ENCODE results near the gene SMIM32. TPM values are rescaled to one million over a fixed set of nuclear protein-coding genes. Genes with fewer than 3 reads are reported as not detected.

Gene SMIM32
- total and polyA plus RNA-seq, 2 experiments from 2014 or later, result 1.9 to 3.9 TPM

DNA sequence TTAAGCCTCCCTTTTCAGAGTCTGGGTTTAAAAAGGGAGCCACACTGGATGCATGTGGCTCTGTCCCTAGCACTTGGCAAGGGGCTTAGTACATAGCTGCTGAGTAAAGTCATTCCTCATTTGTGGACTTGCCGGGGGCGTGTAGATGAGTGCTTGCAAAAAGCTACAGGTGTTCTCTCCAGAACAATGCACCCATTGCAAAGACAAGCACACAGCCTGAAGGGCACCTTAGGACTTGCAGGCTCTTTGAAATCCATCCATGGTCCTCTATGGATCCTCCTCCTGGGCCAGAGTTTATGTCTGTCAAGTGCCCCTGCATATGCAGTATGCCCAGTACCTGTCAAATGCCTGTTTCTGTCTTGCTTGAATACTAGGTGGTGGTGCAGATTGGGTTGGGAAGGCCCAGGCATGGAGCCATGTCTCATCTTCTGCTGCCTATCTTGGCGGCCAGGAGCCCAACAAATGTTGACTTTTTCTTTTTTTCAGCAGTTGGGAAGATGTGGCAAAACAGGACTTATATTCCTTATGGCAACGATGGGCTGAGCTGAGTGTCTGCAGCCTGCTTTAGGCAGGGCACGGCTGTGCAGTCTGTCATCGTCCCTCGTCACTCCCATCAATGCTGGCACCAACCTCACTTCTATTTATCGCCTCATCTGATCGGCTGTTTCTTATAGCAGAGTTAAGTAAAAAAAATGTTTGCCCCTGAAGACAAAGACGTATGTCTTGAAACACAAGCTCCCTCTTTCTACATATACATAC is 18.5 kb upstream of the SMIM32 start:
- Histone ChIP-seq H3K27me3 (no peaks in the 10 kb centered on the region), H3K27ac (no peak overlapping the region), H3K79me2 (no peaks in the 10 kb centered on the region), H3K4me2 (no peak overlapping the region), H3K36me3 (replicated peaks; ENCODE audit: insufficient read depth, low read depth) (no peaks in the 10 kb centered on the region), H3K4me1 (ENCODE audit: insufficient read depth) (no peaks in the 10 kb centered on the region), H3K4me3 (no peak overlapping the region), H3K9me2 (replicated peaks; ENCODE audit: insufficient read depth) (no peaks in the 10 kb centered on the region), H2AFZ (no peak overlapping the region), H3K9me3 (ENCODE audit: low read depth) (no peaks in the 10 kb centered on the region), H4K20me1 (ENCODE audit: insufficient read depth, poor library complexity, severe bottlenecking) (no peaks in the 10 kb centered on the region)
- no peak for TF ChIP-seq EZH2 (IDR thresholded peaks at IDR 0.05; ENCODE audit: borderline replicate concordance)
- TF ChIP-seq EZH2phosphoT487 (IDR thresholded peaks at IDR 0.05; ENCODE audit: low read depth, severe bottlenecking, unreplicated experiment), result no peak
- TF ChIP-seq, protein P1, sequence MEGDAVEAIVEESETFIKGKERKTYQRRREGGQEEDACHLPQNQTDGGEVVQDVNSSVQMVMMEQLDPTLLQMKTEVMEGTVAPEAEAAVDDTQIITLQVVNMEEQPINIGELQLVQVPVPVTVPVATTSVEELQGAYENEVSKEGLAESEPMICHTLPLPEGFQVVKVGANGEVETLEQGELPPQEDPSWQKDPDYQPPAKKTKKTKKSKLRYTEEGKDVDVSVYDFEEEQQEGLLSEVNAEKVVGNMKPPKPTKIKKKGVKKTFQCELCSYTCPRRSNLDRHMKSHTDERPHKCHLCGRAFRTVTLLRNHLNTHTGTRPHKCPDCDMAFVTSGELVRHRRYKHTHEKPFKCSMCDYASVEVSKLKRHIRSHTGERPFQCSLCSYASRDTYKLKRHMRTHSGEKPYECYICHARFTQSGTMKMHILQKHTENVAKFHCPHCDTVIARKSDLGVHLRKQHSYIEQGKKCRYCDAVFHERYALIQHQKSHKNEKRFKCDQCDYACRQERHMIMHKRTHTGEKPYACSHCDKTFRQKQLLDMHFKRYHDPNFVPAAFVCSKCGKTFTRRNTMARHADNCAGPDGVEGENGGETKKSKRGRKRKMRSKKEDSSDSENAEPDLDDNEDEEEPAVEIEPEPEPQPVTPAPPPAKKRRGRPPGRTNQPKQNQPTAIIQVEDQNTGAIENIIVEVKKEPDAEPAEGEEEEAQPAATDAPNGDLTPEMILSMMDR (IDR thresholded peaks at IDR 0.05; ENCODE audit: poor library complexity), result no peak
- WGBS (ENCODE audit: low lambda C conversion rate, missing lambda C conversion rate), result 89% methylated on average over 10 of the region's 10 CpGs
- DNase-seq (ENCODE audit: low spot score), result no peak

- H3K4me2 ChIP-seq, result no peak overlapping the region
- H3K9me2 ChIP-seq (replicated peaks; ENCODE audit: insufficient read depth), result no peaks in the 10 kb centered on the region
These were observed 17.3 kb upstream of the SMIM32 start for GRCh38 chr5:136210259-136210658.

DNA sequence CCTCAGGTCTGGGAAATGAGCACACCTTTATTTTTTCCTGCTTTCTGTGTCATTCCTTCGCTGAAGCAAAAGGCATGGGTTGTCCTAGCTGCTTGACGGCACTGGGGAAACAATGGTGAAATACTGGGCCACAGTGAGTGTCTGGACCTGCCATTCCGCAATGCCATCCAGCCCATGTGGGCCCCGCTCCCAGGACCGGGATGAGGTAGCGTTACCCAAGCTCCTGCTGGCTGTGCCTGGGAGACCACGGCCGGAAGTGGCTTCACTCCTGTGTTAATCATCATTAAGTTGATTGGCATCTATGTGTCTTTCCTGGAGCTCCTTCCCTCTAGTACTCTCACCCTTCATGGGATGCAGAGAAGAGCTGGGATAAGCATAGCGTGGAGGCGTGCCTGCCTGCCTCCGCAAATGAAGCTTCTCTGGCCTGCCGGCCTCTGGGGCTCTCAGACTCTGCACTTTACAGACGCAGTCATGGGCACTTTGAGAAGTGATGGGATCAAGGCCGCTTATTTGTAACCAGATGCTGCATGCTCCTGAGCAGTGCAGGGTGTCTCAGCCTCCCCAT is 16.5 kb upstream of the SMIM32 start:
- DNase-seq (ENCODE audit: low spot score), result no peak
- Histone ChIP-seq H3K27me3 (no peaks in the 10 kb centered on the region), H3K79me2 (no peaks in the 10 kb centered on the region), H3K4me2 (no peak overlapping the region), H4K20me1 (ENCODE audit: insufficient read depth, poor library complexity, severe bottlenecking) (no peaks in the 10 kb centered on the region), H3K4me1 (ENCODE audit: insufficient read depth) (no peaks in the 10 kb centered on the region), H3K4me3 (no peak overlapping the region), H3K9me2 (replicated peaks; ENCODE audit: insufficient read depth) (no peaks in the 10 kb centered on the region), H3K9me3 (ENCODE audit: low read depth) (no peaks in the 10 kb centered on the region), H2AFZ (no peak overlapping the region), H3K27ac (no peak overlapping the region), H3K36me3 (replicated peaks; ENCODE audit: insufficient read depth, low read depth) (no peaks in the 10 kb centered on the region)
- 90% methylated on average over 14 of the region's 14 CpGs for WGBS (ENCODE audit: low lambda C conversion rate, missing lambda C conversion rate)
- TF ChIP-seq EZH2 (IDR thresholded peaks at IDR 0.05; ENCODE audit: borderline replicate concordance) (no peak), EZH2phosphoT487 (IDR thresholded peaks at IDR 0.05; ENCODE audit: low read depth, severe bottlenecking, unreplicated experiment) (no peak)
- TF ChIP-seq, protein P1 (IDR thresholded peaks at IDR 0.05; ENCODE audit: poor library complexity), result no peak

More at GRCh38 chr5:136210259-136210658, 17.3 kb upstream of the SMIM32 start:
- H3K9me3 ChIP-seq (ENCODE audit: low read depth), result no peaks in the 10 kb centered on the region
- H3K27me3 ChIP-seq, result no peaks in the 10 kb centered on the region
- 82% methylated on average over 4 of the region's 4 CpGs for WGBS (ENCODE audit: low lambda C conversion rate, missing lambda C conversion rate)
- TF ChIP-seq, protein P1 (IDR thresholded peaks at IDR 0.05; ENCODE audit: poor library complexity), result no peak
- no peak overlapping the region for H3K4me3 ChIP-seq
- H4K20me1 ChIP-seq (ENCODE audit: insufficient read depth, poor library complexity, severe bottlenecking), result no peaks in the 10 kb centered on the region
- H3K36me3 ChIP-seq (replicated peaks; ENCODE audit: insufficient read depth, low read depth), result no peaks in the 10 kb centered on the region
- H2AFZ ChIP-seq, result no peak overlapping the region
- H3K4me1 ChIP-seq (ENCODE audit: insufficient read depth), result no peaks in the 10 kb centered on the region
- no peak overlapping the region for H3K27ac ChIP-seq
- no peaks in the 10 kb centered on the region for H3K79me2 ChIP-seq
- DNase-seq (ENCODE audit: low spot score), result no peak
